Measurements from ENCODE around the gene MXRA8. TPM values are rescaled to one million over a fixed set of nuclear protein-coding genes. Genes with fewer than 3 reads are reported as not detected.

MXRA8 gene
- total RNA-seq, 3 donors from 2014 or later: 6.8 to 62.1 (median 20.8) TPM

- Histone ChIP-seq H3K9me3 (no peaks in the 10 kb centered on the region), H3K36me3 (ENCODE audit: low read depth) (peaks cover 10% of the 10 kb centered on the region), H3K4me3 (no peak overlapping the region), H3K4me1 (ENCODE audit: low read depth) (peaks cover 2% of the 10 kb centered on the region)
- ATAC-seq (no peak), DNase-seq (no peak)
- TF ChIP-seq CTCF (IDR thresholded peaks at IDR 0.05): no peak
- intact Hi-C loops (cut with DNase I, micrococcal nuclease): no loop called here
Observed at GRCh38 chr1:1314678-1315335, 43.5 kb downstream of the MXRA8 start.

- no peak for ATAC-seq
- H3K36me3 ChIP-seq (ENCODE audit: low read depth): peaks cover 10% of the 10 kb centered on the region
Observed at GRCh38 chr1:1314237-1314586, 44.1 kb downstream of the MXRA8 start.

GRCh38 chr1:1313500-1314236 lies 44.7 kb downstream of the MXRA8 start:
- Histone ChIP-seq H3K36me3 (ENCODE audit: low read depth) (peaks cover 10% of the 10 kb centered on the region), H3K9me3 (no peaks in the 10 kb centered on the region), H3K4me3 (no peak overlapping the region), H3K4me1 (ENCODE audit: low read depth) (peaks cover 11% of the 10 kb centered on the region)
- no peak for TF ChIP-seq CTCF (IDR thresholded peaks at IDR 0.05)
- DNase-seq (no peak), ATAC-seq (no peak)
- intact Hi-C loops (cut with DNase I, micrococcal nuclease): no loop called here

More at GRCh38 chr1:1314237-1314586, 44.1 kb downstream of the MXRA8 start:
- Histone ChIP-seq H3K4me3 (no peak overlapping the region), H3K4me1 (ENCODE audit: low read depth) (peaks cover 8% of the 10 kb centered on the region), H3K9me3 (no peaks in the 10 kb centered on the region)
- no peak for TF ChIP-seq CTCF (IDR thresholded peaks at IDR 0.05)
- DNase-seq: no peak
- intact Hi-C loops (cut with DNase I, micrococcal nuclease): no loop called here

GRCh38 chr1:1312450-1313314 lies 45.7 kb downstream of the MXRA8 start:
- DNase-seq (no peak), ATAC-seq (no peak)
- intact Hi-C loops (cut with DNase I, micrococcal nuclease): no loop called here
- H3K36me3 ChIP-seq (ENCODE audit: low read depth): peaks cover 10% of the 10 kb centered on the region
- peaks cover 11% of the 10 kb centered on the region for H3K4me1 ChIP-seq (ENCODE audit: low read depth)
- TF ChIP-seq CTCF (IDR thresholded peaks at IDR 0.05): no peak
- no peak overlapping the region for H3K4me3 ChIP-seq
- H3K9me3 ChIP-seq: no peaks in the 10 kb centered on the region

GRCh38 chr1:1311107-1312104 lies 46.9 kb downstream of the MXRA8 start:
- intact Hi-C loops (cut with DNase I, micrococcal nuclease): no loop called here
- no peak for DNase-seq
- Histone ChIP-seq H3K4me3 (no peak overlapping the region), H3K36me3 (ENCODE audit: low read depth) (peaks cover 10% of the 10 kb centered on the region), H3K4me1 (ENCODE audit: low read depth) (peaks cover 19% of the 10 kb centered on the region), H3K9me3 (no peaks in the 10 kb centered on the region)
- no peak for TF ChIP-seq CTCF (IDR thresholded peaks at IDR 0.05)
- ATAC-seq: no peak

All from mucosa of descending colon (tissue), 3 donors.